T-helper 1 cell treated with Interleukin-12 subunit alpha and Interleukin-12 subunit beta and Interleukin-4 antibody, amounts not matched to agents 30 ng/mL and 1 ng/mL, for 36 hours (primary cell): ENCODE measurements around the gene IMPA2. TPM values are rescaled to one million over a fixed set of nuclear protein-coding genes. Genes with fewer than 3 reads are reported as not detected.

Experiments used
- intact Hi-C: fragments of 100-400 bp; cut with micrococcal nuclease; formaldehyde crosslinking; loops from one replicate; pipeline ENCODE4 v1.15.1; 2024
- total RNA-seq: library from RNA; stranded (reverse); gene quantifications from 2 replicates; pipeline ENCODE4 v1.2.3, GENCODE V29; 2022

The IMPA2 gene
- total RNA-seq, 1 donor from 2014 or later: 11.3 TPM

DNA sequence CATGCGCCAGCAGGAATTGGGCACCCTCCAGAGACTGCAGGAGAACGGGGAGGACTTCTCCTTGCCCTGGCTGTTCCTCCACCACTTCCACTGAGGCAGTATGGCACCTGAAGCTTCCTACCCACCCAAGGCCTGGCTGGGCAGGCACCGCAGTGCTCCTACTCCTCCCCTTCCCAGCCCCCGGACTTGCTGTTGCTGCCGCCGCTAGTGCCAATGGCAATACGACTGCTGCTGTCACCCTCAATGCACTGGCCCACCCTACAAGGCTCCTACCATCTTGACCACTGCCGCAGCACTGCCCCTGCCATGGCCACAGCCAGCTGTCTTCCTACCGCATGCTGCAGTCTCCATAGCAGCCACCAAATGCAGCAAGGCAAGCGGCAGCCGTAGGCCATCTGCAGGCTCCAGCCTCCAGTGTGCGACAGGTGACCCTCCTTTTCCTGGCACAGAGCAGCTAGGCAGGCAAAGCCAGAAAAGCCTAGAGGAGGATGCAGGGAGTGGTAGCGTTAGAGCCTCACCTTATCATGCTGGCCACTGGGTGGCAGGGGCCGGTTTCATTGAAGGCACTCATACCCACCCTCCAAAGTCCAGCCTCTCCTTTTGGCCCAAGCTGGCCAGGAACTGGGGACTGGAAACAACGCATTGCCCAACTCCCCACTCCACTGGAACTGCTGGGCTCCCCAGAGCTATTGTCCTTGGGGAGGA is 64.9 kb downstream of the IMPA2 start:
- intact Hi-C loops: no loop called here

DNA sequence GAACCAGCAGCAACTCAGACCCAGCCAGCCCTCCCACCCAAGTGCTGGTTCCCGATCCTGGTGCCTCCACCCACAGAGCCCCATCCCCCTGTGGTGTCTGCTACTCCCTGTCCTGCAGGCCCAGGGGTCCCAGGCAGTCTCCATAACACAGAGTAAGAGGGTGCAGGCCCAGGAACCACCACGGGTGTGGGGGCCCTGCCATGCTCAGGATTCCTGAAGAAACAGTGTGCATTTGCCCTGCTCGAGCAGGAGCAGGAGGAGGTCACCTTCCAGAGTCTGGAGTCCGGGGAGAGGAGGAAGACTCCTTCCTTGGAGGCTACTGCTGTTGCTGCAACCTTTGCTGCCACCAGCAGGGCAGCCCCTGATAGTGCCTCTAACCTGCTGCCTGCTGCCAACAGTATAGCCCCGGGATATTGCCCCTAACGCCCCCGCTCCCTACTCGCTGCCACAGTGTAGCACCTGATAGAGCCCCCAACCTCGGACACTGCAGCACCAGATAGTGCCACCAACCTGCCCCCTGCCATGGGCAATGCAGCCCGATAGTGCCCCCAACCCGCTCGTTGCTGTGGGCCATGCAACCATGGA is 65.5 kb downstream of the IMPA2 start:
- intact Hi-C loops: no loop called here

- intact Hi-C loops: no loop called here
Observed at GRCh38 chr18:12048010-12048826, 66.9 kb downstream of the IMPA2 start.

DNA sequence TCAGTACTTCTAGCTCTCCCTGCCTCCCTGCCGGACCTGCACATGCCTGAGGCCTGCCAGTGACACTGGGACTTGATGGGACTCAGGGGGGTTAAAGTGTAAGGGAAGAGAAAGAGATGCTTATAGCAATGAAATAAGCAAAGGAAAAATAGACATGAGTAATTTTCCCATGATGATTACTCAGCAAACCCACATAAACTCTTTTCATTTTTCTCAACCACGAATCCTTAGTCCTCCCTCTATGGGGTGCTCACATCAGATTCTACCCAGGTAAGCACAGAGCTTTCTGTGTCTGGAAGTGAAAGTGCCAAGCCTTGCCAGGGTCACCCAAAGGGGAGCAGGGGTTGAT is 67.5 kb downstream of the IMPA2 start:
- intact Hi-C loops: no loop called here

DNA sequence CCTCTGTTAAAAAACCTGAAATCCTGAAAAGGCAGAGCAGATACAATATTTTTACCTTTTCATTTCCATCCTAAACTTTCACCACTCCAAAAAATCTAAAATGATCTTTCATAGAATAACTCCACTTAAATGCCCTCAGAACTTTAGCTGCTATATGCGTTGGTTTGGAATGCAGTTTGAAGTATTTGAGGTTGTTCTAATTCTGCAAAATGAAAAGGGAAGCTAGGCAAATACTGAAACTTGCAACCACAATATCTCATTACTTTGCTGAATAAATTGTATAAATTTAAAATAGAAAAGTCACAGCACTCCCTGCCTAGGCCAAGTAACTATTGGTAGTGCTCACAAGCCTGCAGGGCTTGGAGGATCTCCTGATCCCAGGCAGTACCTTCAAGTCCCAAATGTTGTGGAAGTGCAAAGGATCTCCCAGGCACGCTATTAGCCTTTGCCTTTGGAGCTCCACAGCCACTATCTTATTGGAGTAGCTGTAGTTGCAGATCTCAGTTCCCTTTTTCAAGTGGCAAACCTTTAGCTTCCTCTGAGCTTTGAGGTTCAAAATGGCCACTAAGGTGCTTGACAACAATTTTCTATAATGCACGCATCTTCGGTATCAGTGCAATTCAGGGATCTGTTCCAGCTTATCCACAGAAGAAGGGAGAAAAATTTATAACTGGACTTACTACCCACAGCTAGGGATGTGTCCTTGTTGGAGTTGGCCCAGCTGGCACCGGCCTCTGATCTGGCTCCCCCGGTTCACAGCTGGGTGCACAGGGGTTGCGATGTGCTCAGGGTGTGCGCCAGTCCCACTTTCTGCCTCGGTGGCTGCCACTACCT is 68.9 kb downstream of the IMPA2 start:
- intact Hi-C loops: no loop called here

DNA sequence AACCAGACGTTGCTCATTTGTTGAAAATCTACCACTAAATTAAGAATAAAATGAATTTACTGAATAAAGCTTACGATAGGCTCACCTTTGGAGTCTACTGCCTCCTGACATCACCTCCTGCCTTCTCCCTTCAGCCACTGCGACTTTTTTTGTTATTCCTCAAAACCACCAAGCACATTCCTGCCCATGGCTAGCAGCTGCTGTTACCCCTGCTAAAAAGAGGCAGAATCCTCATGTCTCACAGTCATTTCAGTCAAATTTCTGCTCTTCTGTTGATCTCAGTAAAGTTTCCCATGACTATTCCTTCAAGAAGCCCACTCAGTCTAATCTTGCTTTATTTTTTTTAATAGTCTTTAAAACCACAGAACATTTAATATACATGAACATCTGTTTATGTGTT is 71.6 kb downstream of the IMPA2 start:
- intact Hi-C loops: no loop called here

GRCh38 chr18:12053289-12053688 is 72.0 kb downstream of the IMPA2 start:
- intact Hi-C loops: no loop called here

GRCh38 chr18:12056034-12056883 is 75.0 kb downstream of the IMPA2 start:
- intact Hi-C loops: no loop called here

GRCh38 chr18:12056884-12057402 is 75.6 kb downstream of the IMPA2 start:
- intact Hi-C loops: no loop called here

- intact Hi-C loops: no loop called here
Observed at GRCh38 chr18:12057419-12058039, 76.2 kb downstream of the IMPA2 start.

DNA sequence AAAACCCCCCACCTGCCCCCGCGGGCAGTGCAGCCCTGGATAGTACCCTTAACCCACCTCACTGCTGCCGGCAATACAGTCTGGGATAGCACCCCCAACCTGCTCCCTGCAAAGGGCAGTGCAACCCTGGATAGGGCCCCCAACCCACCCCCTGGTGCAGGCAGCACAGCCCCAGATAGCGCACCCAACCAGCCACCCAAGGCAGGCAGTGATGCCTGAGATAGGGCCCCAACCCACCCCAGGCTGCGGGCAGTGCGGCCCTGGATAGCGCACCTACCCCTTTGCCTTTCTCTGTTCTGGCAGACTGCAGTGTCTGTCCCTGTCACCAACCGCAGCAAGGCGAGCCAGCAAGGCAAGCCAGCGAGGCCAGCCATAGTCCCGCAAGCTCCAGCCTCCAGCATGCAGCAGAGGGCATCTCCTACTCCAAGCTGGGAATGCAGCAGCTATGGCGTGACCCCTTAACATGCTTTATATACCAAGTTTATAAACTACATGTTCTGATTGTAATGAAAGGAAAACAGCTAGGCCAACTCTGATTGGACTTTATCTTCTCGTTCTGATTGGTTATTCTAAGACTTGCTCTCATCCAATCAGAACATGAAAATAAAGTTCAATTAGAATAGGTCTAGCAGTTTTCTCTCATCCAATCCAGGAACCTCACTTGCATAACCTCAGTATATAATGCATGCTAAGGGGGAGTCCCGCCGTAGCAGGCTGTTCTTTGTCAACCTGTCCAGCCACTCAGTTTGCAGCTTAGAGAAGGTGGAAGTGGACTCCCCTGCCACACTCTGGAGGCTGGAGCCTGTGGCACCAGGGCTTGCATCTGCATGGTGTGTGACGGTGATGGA is 78.3 kb downstream of the IMPA2 start:
- intact Hi-C loops: no loop called here

DNA sequence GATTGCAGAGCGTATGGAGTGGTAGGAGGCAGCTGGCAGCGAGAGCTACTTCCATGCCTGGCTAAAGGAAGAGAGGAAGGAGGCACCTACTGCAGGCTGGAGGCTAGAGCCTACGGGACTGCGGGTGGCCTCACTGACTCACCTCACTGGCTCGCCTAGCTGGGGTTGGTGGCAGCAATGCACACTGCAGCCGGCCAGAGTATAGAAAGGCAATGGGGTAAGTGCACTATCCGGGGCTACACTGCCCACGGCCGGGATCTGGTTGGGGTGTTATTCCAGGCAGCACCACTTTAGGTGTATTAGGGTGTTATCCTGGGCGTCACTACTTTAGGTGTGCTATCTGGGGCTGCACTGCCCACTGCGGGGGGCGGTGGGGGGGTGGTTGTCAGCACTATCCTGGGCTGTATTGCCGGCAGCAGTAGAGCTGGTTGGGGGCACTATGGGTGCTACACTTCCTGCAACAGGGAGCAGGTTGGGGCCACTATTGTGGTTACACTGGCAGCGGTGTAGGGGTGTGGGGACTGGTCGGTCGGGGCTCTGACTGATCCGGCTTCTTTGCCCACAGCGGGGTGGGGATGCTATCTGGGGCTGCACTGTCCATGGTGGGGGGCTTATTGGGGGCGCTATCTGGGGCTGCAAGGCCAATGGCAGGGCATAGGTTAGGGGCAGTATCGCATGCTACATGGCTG is 79.0 kb downstream of the IMPA2 start:
- intact Hi-C loops: no loop called here

DNA sequence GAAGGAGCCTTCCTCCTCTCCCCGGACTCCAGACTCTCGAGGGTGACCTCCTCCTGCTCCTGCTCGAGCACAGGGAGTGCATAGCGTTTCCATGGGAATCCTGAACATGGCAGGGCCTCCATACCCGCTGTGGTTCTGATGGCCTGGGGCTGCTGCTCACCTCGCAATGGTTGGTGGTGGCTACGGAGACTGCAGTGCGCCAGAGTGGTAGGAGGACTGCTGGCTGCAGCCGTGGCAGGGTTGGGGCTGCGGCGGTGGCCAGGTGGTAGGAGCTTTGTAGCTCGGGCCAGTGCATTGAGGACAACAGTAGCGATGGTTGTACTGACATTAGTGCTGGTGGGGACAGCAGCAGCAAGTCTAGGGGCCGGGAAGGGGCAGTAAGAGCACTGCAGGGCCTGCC is 80.4 kb downstream of the IMPA2 start:
- intact Hi-C loops: no loop called here

GRCh38 chr18:12062974-12063373 is 81.7 kb downstream of the IMPA2 start:
- intact Hi-C loops: no loop called here

GRCh38 chr18:12064086-12064763 is 82.9 kb downstream of the IMPA2 start:
- intact Hi-C loops: no loop called here

DNA sequence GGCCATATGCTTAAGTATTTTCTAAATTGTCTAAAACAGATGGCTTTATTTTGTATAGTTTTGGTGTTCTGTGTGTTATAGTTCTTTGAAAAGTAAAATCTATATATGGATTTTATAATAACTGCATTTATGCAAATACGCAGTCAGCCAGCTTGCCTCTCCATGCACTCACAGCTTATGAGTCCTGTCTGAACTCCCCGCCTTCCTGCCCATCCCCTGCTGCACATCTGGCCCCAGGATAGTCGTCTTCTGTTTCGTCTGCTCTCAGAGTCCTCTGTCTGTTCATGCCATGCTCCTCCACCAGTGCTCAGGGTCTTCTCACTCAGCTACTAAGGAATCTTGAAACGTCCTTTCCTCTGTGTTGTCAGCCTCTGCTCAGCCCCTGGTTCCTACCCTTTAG is 84.1 kb downstream of the IMPA2 start:
- intact Hi-C loops: no loop called here

DNA sequence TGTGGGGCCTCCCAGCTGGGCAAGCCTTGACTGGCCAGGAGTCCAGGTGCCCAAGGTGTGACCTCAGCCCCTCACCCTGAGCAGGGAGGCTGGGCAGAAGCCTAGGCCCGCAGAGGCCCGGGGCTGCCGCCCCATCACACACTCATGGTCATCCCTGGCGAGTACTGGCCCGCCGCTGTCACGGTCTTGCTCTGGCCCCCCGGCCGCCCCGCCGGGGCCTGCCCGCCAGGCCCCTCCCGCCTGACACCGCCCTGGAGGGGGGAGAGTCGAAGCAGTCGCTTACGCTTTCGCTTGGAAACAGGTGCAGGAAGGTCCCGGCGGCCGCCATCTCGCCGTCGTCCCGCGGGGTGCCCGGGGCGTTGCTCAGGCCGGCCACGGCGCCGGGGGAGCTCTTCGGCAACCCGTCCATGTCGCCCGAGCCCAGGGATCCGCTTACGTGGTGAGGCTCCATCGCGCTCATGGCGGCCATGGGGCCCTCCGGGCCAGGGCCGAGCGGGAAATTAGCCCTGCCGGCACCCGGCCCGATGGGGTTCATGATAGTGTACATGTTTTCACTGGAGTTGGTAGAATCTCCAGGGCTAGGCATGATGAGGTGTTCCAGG is 85.7 kb downstream of the IMPA2 start:
- intact Hi-C loops: no loop called here

- intact Hi-C loops: no loop called here
Observed at GRCh38 chr18:12067671-12068070, 86.4 kb downstream of the IMPA2 start.
